ENCODE data around the gene VTI1A. TPM values are rescaled to one million over a fixed set of nuclear protein-coding genes. Genes with fewer than 3 reads are reported as not detected.

VTI1A gene
- total and polyA plus RNA-seq, 2 of the 13 experiments (the other 11 are each of a cell fraction or from before 2014, with no cell fraction given) = 11.7 to 32.7 TPM

DNA sequence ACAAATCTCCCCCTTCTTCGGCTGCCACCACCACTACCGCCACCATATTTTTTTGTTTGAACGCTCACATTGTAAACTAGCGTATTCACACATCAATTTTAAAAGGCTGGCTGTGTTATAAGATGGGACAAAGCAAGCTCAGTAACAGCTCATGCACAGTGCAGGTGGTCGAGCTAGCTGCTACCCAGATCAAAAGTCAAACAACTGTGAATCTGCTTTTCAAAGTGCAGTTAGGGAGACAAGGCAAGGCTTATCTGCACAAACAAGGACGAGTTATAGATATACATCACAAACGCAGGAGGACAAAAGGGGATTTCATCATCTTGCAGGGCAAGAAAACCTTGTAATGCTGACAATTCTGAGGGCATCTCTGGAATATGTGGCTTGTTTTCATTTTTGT is 231.6 kb downstream of the VTI1A start (continued):
- TF ChIP-seq, protein P1, sequence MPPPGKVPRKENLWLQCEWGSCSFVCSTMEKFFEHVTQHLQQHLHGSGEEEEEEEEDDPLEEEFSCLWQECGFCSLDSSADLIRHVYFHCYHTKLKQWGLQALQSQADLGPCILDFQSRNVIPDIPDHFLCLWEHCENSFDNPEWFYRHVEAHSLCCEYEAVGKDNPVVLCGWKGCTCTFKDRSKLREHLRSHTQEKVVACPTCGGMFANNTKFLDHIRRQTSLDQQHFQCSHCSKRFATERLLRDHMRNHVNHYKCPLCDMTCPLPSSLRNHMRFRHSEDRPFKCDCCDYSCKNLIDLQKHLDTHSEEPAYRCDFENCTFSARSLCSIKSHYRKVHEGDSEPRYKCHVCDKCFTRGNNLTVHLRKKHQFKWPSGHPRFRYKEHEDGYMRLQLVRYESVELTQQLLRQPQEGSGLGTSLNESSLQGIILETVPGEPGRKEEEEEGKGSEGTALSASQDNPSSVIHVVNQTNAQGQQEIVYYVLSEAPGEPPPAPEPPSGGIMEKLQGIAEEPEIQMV (CRISPR knock-in tag; IDR thresholded peaks at IDR 0.05; ENCODE audit: low read depth) = no peak
- TF ChIP-seq FOXA1 (IDR thresholded peaks at IDR 0.05) (no peak), FOXA1 (CRISPR knock-in tag; IDR thresholded peaks at IDR 0.05) (peak; percentile 68), HMGXB3 (CRISPR knock-in tag; IDR thresholded peaks at IDR 0.05; ENCODE audit: borderline replicate concordance) (peak; percentile 58; the same call in 1 of the 2 replicates), ELF4 (CRISPR knock-in tag; IDR thresholded peaks at IDR 0.05; ENCODE audit: borderline replicate concordance) (no peak), SMAD9 (CRISPR knock-in tag; IDR thresholded peaks at IDR 0.05) (no peak), TBP (CRISPR knock-in tag; IDR thresholded peaks at IDR 0.05) (no peak), SYNCRIP (IDR thresholded peaks at IDR 0.05; ENCODE audit: insufficient read depth, low read depth, low read length) (no peak), RARA (CRISPR knock-in tag; IDR thresholded peaks at IDR 0.05) (peak; percentile 58)
- TF ChIP-seq, protein P2, sequence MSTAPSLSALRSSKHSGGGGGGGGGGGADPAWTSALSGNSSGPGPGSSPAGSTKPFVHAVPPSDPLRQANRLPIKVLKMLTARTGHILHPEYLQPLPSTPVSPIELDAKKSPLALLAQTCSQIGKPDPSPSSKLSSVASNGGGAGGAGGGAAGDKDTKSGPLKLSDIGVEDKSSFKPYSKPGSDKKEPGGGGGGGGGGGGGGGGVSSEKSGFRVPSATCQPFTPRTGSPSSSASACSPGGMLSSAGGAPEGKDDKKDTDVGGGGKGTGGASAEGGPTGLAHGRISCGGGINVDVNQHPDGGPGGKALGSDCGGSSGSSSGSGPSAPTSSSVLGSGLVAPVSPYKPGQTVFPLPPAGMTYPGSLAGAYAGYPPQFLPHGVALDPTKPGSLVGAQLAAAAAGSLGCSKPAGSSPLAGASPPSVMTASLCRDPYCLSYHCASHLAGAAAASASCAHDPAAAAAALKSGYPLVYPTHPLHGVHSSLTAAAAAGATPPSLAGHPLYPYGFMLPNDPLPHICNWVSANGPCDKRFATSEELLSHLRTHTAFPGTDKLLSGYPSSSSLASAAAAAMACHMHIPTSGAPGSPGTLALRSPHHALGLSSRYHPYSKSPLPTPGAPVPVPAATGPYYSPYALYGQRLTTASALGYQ (CRISPR knock-in tag; IDR thresholded peaks at IDR 0.05) = peak; percentile 60; the same call in 1 of the 2 replicates
- TF ChIP-seq, protein P3, sequence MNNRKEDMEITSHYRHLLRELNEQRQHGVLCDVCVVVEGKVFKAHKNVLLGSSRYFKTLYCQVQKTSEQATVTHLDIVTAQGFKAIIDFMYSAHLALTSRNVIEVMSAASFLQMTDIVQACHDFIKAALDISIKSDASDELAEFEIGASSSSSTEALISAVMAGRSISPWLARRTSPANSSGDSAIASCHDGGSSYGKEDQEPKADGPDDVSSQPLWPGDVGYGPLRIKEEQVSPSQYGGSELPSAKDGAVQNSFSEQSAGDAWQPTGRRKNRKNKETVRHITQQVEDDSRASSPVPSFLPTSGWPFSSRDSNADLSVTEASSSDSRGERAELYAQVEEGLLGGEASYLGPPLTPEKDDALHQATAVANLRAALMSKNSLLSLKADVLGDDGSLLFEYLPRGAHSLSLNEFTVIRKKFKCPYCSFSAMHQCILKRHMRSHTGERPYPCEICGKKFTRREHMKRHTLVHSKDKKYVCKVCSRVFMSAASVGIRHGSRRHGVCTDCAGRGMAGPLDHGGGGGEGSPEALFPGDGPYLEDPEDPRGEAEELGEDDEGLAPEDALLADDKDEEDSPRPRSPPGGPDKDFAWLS (CRISPR knock-in tag; IDR thresholded peaks at IDR 0.05; ENCODE audit: borderline replicate concordance) = no peak

Measured in HepG2 (cell line).